GM12875 (cell line): ENCODE measurements around the gene HSPB7.

Experiments
- H3K4me3 ChIP-seq: one replicate; pipeline ENCODE4 v1.5.1; 2011; ENCODE audit warnings: low read depth, low read length, control low read depth
- CTCF ChIP-seq: IDR thresholded peaks from 2 replicates; pipeline ENCODE4 v1.5.1; 2011; ENCODE audit warnings: low read depth, mild to moderate bottlenecking, control low read depth, inconsistent platforms, low read length, moderate library complexity, borderline replicate concordance; ENCODE audit not compliant: insufficient read depth

The HSPB7 gene

GRCh38 chr1:16017461-16018303, at the start of gene HSPB7:
TSS of gene HSPB7 (minus strand) at chr1:16018043. CDS start at chr1:16017963, 80 bp downstream.
- TF ChIP-seq CTCF: no peak
- H3K4me3 ChIP-seq: no peak within 1 kb of the TSS

- no peak overlapping the region for H3K4me3 ChIP-seq
- no peak for TF ChIP-seq CTCF
Measured at GRCh38 chr1:16067127-16067768, 49.4 kb upstream of the HSPB7 start.

GRCh38 chr1:16066245-16066644, 48.4 kb upstream of the HSPB7 start:
- no peak for TF ChIP-seq CTCF
- no peak overlapping the region for H3K4me3 ChIP-seq

- no peak for TF ChIP-seq CTCF
- H3K4me3 ChIP-seq: no peak overlapping the region
Measured at GRCh38 chr1:16065269-16065576, 47.4 kb upstream of the HSPB7 start.

- TF ChIP-seq CTCF: no peak
- no peak overlapping the region for H3K4me3 ChIP-seq
Measured at GRCh38 chr1:16064536-16065268, 46.9 kb upstream of the HSPB7 start.

GRCh38 chr1:16063921-16064320, 46.1 kb upstream of the HSPB7 start:
- H3K4me3 ChIP-seq: no peak overlapping the region
- TF ChIP-seq CTCF: no peak
